GM13977 (cell line): ENCODE measurements around the gene DZANK1.

Experiments used
- DNase-seq: peaks from one replicate; pipeline ENCODE4 v3.0.0; 2012; ENCODE audit warnings: low spot score
- in situ Hi-C: fragments of 300-500 bp; cut with MboI; formaldehyde crosslinking; loops from one replicate; pipeline ENCODE4 v1.12.0; 2022; ENCODE audit warnings: low sequenced_read_pairs, low pct_unique_long_range_greater_than_20kb, mixed read lengths, inconsistent platforms; ENCODE audit not compliant: unreplicated experiment
- TF ChIP-seq, protein P1 (sequence below): IDR thresholded peaks from 2 replicates; pipeline ENCODE4 v1.5.1; 2012; ENCODE audit warnings: mild to moderate bottlenecking, control low read depth; ENCODE audit not compliant: insufficient read depth; ENCODE audit errors: extremely low read depth, missing control alignments

DZANK1 gene

DNA sequence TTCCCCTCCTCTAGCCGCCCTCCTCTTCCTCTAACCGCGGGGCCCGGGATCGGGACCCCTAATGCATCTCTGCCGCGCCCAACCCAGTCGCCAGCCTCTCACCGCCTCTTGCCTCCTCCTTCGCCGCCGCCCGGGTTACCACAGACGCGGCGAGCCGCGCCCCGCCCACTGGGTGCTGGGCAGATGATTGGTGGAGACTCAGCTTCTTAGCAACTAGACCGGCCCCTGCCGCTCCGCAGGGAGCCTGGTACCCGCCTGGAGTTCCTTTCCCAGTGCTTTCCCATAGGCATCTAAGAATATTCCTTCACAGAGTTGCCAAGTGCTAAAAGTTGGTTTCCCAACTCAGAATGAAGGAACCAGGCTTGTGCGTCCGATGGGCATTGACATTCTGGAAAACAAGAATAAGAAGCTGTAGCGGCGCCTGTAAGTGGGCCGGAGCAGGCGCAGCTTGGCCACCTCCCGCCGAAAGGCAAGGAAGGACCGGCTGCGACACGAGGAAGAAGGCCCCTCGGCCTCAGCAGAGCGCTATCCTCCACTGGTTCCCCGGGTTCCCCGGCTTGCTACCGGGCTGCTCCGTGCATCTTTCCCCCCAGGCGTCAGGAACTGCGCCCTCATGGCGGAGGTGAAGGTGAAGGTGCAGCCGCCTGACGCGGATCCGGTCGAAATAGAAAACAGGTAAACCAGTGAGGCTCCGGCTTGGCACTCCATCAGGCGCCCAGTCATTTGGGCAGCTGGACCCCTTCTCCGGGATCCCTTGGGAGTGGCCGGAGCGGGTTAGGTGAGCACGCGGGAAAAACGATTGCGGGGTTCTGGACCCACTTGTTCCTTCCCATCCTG is at the start of gene DZANK1, which contains the start of gene POLR3F:
TSS of gene DZANK1 (minus strand) at position 137 of the 837 bp plus-strand sequence. CDS start 1,672 bp downstream, outside the sequence.
TSS of gene POLR3F (plus strand) at position 497 of the 837 bp plus-strand sequence. CDS start at position 614, 117 bp downstream.
- peak; percentile 94 for DNase-seq
- in situ Hi-C loops: no loop called here
- TF ChIP-seq, protein P1, sequence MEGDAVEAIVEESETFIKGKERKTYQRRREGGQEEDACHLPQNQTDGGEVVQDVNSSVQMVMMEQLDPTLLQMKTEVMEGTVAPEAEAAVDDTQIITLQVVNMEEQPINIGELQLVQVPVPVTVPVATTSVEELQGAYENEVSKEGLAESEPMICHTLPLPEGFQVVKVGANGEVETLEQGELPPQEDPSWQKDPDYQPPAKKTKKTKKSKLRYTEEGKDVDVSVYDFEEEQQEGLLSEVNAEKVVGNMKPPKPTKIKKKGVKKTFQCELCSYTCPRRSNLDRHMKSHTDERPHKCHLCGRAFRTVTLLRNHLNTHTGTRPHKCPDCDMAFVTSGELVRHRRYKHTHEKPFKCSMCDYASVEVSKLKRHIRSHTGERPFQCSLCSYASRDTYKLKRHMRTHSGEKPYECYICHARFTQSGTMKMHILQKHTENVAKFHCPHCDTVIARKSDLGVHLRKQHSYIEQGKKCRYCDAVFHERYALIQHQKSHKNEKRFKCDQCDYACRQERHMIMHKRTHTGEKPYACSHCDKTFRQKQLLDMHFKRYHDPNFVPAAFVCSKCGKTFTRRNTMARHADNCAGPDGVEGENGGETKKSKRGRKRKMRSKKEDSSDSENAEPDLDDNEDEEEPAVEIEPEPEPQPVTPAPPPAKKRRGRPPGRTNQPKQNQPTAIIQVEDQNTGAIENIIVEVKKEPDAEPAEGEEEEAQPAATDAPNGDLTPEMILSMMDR: no peak

DNA sequence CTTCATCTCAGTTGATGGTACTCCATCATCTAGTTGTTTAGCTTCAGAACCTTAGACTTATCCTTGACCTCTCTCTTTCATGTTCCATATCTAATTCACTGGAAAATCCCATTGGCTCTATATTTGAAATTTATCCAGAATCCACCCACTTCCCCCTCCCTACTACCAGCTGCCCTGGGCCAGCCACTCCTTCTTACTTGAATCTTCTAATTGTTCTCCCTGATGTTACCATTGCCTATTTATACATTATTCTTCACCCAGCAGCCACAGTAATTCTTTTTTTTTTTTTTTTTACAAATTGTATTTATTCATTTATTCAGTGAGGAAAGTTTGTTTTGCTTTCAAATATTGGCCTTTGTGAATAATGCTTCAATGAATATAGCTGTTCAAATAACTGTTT is 49.1 kb upstream of the DZANK1 start:
- no peak for DNase-seq
- in situ Hi-C loops: no loop called here
- TF ChIP-seq, protein P1: no peak

DNA sequence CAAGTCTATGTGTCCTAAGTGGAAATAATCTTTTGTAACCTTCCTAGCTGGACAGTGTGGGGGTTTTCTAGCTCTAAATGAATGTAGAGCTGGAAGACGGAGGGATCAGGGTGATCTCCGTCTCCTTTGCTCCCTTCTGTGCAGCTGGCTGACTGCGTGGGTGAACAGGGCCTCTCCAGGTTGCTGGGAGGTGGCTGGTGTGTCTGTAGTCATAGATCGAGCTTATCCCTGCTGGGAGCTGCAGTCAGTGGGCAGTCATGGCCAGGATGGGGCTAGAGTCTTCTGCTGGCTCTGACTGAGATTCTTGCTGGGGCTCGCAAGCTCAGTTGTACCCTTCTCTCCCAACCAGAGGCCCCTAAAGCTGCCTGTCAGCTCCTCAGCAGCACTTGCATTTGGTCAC is 47.3 kb upstream of the DZANK1 start:
- in situ Hi-C loops: no loop called here
- no peak for DNase-seq
- TF ChIP-seq, protein P1: no peak

DNA sequence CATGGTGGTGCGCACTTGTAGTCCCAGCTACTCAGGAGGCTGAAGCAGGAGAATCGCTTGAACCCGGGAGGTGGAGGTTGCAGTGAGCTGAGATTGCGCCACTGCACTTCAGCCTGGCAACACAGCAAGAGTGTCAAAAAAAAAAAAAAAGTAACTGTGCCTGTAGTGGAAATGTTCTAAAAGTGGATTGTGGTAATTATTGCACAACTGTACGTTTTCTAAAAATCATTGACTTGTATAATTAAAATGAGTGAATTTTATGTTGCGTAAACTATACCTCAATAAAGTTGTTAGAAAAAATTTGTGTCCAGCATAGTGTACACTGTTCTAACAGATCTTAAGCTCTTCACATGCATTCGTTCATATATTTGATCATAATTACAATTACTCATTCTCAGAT is 46.4 kb upstream of the DZANK1 start:
- DNase-seq: no peak
- in situ Hi-C loops: no loop called here
- TF ChIP-seq, protein P1: no peak

DNA sequence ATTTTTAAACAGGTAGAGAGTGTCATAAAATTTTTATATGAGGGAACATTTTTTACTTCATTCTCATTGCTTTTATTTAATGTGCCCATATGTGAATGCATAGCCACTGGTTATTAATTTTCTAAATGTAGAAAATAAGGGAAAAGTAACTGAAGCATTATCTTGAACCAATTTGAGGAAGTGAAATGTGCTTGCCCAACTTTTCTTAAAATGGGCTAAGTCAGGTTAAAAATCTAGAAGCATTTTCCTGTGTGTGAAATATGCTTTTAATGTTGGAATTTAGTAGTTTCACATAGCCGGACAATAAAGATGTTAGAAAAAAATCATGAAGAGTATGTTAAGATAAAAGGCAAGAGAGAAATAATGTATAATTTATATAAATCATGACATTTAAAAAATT is 44.7 kb upstream of the DZANK1 start:
- TF ChIP-seq, protein P1: no peak
- in situ Hi-C loops: no loop called here
- DNase-seq: no peak

DNA sequence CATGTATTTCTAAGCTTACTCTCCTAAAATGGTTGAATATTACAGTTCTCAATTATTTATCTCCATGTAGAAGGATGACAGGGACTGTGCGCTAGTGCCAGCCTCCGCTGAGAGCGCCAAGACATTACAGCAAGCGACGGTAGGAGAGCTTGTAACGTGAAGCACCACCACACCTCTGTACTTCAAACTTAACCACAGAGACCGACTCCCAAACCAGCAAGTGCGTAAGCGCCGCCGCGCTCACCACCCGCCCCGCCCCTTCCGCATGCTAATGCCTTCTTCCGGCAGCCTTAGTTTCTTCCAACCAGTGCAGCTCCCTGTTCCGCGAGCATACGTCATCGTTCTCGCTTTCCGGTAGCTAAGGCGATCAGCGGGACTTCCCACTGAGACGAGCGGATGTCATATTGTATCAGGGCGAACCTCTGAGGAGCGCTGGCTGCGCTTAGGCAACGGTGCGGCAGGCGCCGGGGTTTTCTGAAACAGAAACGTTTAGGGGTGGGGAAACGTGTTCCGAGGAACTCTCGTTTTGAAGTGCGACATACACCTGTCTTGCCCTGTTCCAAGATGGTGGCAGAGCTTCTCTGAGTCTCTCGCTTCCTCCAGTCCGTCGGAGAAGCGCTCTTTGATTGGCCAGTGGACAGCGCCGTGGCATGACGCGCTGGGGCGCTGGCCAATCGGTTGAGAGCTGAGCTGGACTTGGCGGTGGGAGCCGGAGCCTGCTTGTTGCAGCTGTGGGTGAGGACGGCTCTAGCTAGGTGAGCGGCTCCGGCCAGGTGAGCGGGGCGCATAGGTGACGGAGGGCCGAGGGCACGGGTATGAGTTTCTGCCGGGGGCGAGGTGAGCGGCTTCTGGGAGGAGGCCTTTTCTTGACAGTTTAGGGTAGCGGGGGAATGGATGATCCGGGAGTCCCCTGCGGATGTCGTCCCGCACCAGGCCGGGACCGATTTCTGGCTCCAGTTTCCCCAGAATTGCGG is 40.7 kb upstream of the DZANK1 start, which contains the start of gene SEC23B:
TSS of gene SEC23B (plus strand) at position 723 of the 974 bp plus-strand sequence. CDS start 2,896 bp downstream, outside the sequence.
- peak; percentile 90 for DNase-seq
- TF ChIP-seq, protein P1: no peak
- in situ Hi-C loops: no loop called here
